Muscle of back (tissue), 11 donors: ENCODE data around the gene TSPAN3. TPM values are rescaled to one million over a fixed set of nuclear protein-coding genes. Genes with fewer than 3 reads are reported as not detected.

Experiments
- DNase-seq, 3 donors: peaks; one replicate each; pipeline versions ENCODE4 v3.0.0 to v3.0.0-alpha.2; 2013
- polyA plus RNA-seq, 10 donors: library from polyadenylated mRNA; unstranded; fragments of 120-200 nt; gene quantifications; one replicate each; pipeline ENCODE4 v1.2.1, GENCODE V29; 2013; ENCODE audit not compliant: insufficient read length in 10 of 10

The TSPAN3 gene
- polyA plus RNA-seq, 10 donors, result 327 to 428 (median 340) TPM

DNA sequence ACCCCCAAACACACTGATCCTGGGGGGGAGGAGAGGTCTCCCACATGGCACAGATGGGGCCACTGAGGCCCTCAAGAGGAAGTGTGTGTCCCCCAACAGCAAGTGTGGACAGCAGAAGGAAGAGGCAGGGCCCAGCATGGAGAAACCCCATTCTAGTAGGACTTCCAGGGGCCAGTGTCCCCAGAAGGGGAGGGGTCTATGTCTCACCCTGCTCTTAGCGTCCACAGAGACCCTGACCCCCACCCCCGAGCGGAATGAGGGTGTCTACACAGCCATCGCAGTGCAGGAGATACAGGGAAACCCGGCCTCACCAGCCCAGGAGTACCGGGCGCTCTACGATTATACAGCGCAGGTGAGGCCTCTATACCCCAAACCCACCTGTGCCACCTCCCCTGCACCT is 35.3 kb downstream of the TSPAN3 start:
- DNase-seq, result no peak

- DNase-seq, result no peak
Observed at GRCh38 chr15:77034695-77035489, 36.0 kb downstream of the TSPAN3 start.

DNA sequence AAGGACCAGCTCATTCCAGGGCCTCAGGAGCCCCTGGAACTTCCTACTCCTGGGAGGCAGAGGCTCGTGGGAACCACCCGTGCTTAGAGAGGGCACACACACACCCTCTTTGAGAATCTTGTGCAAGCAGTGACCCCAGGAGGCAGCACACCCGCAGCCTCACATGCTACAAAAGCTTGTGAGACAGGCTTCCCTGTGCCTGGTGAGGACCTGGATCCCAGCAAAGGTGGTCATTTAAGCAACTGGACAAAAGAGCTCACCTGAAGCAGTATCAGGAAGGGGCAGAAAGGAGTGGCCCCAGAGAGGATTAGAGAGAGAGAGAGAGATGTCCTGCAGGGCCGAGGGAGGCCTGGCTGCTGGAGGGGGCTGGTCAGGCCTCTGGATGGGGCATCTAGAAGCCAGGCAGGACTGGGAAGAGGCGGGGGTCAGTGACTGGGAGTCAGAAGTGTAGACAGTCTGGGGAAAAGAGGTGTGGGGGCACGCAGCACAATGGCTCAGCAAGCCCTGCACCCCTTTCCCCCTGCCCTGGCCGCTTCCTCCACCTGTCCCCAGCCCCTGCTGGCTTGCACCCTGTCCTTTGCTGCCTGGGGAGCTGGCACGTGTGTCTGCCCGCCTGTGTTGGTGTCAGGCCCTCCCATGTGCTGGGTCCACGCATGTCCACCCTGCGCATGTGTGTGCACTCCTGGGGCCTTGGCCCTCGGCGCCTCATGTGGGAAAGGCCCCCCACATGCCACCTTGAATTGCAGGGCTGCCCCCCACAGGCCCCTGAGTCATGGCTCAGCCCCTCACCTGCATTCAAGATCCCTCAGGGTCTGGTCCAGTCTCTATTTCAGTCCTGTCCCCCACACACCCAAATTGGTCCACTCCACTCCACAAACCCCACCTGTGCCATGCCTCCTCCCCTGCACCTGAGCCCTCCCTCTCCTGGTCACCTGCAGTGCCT is 36.9 kb downstream of the TSPAN3 start:
- DNase-seq, result no peak

DNA sequence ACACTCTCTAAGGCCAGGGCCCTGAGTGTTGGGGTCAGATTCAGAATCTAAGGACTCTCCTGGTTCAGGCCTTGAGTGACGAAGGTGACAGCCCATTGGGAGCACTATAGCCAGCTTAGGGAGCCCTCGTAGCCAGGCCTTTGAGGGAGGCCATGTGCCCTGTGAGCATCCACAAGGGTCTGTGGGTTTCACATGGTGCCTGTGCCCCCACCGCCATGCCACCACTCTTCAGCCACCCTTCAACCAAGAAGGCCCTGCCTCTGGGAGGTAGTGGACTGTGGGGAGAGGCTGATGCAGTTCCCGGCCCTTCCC is 37.5 kb downstream of the TSPAN3 start:
- no peak for DNase-seq

- DNase-seq, result no peak
Observed at GRCh38 chr15:77032647-77033416, 38.1 kb downstream of the TSPAN3 start.

GRCh38 chr15:77032052-77032646 is 38.8 kb downstream of the TSPAN3 start:
- DNase-seq, result no peak

- DNase-seq, result peak; percentile 32 to 64 (median 46)
Observed at GRCh38 chr15:77031376-77032050, 39.4 kb downstream of the TSPAN3 start.

DNA sequence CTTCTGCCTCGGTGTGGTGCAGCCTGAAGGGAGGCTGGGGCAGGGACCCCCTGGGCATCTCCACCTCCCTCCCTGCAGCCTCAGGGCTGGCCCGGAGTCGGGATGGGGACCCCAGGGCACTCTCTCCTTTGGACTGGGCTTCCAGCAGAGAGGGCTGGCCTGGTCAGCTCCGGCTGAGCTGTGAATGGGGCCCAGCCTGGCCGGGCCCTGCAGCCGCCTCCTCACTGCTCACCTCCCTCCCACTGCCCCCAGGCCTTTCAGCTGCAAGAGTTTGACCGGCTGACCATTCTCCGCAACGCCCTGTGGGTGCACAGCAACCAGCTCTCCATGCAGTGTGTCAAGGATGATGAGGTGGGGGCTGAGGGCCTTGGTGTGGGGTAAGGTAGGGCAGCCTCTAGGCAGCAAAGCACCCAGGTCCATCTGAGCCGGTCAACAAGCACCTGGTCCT is 40.0 kb downstream of the TSPAN3 start:
- no peak for DNase-seq

DNA sequence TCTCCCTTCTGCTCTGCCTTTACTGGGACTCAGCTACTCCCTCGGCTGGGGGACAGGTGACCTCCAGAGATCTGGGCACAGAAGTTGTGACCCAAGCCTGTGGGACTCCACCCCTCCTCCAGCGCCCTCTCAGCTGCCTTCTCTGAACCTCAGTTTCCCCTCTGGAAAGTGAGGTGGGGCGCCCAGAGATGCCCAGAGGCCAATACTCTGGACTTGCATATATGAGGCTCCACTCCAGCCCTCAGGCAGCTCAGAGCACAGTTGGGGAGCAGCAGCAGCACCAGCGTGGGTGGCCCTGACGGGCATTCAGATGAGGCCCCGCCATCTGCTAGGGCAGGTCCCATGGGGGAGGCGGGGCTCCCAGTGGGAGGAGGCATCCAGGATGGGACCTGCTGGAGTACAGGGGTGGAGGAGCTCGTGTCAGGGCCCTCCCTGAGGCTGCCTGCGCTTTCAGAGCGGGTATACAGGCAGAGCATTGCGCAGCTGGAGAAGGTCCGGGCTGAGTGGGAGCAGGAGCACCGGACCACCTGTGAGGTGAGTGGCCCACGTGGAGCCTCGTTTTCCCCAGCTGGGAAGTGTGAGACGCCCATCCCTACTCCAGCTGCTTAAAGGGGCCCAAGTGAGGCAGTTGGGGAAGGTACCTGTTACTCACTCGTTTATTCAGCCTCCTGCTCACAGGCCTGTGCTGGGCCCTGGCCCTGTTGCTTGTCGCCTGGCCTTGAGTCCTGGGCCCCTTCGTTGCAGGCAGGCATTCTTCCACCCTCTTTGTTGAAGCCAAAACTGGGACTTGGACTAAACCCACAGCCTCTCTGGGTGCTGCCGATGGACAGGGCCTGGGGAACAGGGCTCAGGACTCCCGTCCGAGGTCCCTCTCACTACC is 40.6 kb downstream of the TSPAN3 start:
- no peak for DNase-seq

GRCh38 chr15:77029166-77030047 is 41.5 kb downstream of the TSPAN3 start:
- no peak for DNase-seq

DNA sequence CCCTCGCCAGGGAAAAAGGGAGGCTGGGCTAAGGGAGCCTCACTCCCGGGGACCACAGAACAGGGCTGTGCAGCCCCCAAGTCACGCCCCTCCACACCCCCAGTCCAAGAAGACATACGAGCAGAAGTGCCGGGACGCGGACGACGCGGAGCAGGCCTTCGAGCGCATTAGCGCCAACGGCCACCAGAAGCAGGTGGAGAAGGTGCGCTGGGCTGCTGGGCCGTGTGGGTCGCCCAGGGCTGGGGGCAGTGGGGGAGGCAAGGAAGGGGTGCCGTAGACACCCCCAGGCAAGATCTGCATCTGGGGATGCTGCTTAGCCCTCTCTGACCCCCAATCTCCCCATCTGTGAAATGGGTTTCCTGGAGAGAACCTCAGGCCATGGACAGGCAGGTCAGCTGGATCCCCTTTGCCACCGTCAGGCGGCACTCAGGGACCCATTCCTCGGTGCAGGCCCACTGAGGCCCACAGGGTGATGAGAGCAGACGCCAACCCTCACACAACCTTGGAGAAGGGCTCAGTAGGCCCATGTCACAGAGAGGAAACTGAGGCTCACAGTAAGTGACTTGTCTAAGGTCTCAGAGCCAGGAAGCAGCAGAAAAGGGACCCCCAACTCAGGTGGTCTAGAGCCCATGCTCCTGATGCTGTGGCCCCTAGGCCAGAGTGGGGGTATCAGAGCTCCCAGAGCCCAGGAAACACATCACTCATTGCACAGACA is 42.3 kb downstream of the TSPAN3 start:
- DNase-seq, result no peak

- DNase-seq, result peak in 1 of 3 donors; percentile 64
Observed at GRCh38 chr15:77027697-77028450, 43.0 kb downstream of the TSPAN3 start.

- DNase-seq, result no peak
Observed at GRCh38 chr15:77027111-77027696, 43.7 kb downstream of the TSPAN3 start.

DNA sequence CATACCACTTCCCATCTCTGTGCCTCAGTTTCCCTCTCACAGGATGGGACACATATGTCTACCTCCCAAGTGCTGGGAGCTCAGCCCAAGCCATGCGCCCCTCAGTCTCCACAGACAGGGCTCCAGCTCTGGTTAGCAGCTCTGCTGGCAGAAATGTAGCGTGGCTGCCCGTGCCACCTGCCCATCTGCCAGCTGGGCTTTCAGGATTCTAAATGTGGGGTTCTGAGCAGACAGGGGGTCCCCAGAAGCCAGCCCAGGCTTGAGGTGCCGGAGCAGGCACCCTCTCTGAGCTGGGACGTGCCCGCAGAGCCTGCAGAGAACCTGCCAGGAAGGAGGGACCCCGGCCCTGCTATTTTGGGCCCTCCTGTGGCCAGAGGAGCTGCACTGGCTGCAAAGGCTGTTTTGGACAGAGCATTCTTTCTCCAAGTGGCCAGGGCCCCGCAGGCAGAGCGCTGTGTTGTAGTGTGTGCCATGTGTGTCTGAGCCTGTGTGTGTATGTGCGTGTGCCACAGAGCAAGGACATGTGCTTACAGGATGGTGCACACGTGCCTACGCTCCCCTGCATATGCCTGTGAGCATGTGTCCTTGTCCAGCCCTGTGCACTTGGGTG is 44.3 kb downstream of the TSPAN3 start:
- DNase-seq, result no peak

DNA sequence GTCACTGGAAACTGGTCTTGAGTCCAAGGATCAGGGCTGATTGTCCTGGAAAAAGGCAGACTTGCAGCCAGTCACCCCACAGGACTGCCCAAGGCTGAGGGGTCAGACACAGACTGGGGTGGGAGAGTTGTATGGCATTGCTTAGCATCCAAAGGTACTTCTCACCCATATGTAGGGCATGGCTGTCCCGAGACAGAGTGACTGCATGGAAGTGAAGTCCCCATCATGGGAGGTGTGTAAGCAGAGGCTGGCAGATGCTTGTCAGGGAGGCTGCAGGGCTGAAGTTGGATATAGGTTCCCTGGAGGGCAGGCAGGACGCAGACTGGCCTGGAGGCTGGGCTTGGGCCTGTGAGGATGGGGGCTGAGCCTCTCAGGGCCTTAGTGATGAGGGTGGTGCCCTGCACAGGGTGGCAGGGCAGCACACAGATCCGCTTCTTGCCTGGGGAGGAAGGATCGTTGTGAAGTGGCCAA is 44.9 kb downstream of the TSPAN3 start:
- no peak for DNase-seq

DNA sequence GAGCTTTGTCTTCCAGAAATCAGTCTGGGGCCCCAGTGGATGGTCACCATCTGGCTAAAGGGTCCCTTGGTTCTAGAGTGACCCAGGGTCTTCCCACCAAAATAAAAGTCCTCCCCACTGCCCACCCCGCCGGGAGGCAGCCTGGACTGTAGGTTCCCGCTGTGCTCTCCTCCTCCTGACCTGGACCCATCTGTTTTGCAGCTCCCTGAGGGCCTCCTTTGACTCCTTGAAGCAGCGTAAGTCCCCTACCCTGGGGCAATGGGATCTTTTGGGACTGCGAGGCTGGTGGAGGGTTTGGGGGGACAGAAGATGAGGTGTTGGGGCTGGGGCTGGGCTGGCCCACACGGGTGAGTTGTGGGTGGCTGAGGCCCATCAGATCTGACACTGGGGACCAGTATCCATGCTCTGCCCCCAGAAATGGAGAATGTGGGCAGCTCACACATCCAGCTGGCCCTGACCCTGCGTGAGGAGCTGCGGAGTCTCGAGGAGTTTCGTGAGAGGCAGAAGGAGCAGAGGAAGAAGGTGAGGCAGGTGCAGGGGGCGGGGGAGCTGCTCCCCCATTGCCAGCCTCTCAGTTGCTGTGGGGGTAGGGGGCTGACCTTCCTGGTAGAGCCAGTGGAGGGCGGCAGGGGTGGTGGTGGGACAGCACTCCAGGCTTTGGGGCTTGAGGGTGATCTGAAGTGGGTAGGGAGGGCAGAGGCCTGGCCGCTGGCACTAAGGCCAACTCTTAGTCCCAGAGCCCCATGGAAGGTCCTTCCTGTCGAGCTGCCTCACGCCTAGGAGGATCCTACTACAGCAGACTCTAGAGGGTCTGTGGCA is 45.6 kb downstream of the TSPAN3 start:
- DNase-seq, result no peak
